ENCODE results near the gene PLA2G2F.

The PLA2G2F gene

DNA sequence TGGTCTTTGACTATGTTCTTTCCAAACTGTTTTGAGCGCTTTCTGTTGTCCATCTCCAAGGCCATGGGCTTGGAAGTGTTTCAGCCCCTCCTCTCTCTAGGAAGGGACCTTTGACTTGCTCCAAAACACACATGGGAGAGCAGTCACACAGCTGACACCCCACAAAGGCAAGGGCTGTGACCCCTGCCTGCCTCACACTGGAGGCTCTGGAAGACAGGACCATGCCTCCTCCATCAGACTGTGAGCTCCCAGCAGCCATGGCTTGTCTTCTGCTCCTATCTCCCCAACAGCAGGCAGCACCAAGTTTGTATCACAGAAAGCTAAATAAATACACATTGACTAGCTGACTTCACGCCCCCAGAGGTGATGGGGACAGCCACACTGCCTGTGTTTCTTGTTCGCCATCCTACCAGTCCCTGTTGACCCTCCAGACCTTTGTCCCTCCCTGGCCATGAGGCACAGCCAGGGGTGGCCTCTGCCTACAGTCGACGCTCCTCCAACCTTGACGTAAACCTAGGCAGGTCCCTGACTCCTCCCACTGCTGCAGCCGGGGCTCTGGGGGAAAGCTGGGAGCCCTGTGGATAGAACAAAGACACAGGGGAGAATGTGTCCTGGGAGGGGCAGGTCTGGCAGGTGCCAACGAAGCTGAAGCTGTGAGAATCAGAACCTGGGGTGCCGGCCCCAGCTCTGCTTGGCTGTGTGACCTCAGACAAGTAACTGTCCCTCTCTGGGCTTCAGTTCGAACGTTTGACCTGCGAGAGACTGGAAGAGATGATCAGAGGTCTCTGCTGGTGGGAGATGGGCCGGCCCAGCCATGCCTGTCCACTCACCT is 4.8 kb downstream of the PLA2G2F start:
- no peak for DNase-seq

DNA sequence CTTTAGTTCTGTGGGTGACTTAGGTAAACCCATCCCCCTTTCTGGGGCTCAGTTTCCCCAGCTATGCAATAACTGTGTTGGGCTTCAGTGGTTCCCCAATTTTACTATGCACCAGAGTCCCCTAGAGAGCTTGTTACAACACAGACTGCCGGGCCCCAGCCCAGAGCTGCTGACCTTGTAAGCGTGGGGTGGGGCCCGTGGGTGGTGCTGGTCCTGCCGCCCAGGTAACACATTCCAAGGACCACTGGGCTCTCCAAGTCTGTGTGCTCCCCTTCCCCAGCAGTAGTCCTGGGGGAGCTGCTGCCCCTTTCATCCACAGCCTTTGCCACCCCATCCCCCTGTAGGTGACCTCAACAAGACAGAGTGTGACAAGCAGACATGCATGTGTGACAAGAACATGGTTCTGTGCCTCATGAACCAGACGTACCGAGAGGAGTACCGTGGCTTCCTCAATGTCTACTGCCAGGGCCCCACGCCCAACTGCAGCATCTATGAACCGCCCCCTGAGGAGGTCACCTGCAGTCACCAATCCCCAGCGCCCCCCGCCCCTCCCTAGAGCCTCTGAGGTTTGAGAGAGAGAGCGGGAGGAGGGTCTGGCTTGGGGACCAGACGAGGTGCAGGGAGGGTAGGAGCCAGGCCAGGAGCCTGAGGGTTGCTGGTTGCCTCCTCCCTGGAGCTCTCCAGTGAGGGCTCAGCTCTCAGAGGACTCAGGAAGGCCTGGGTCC is 8.9 kb downstream of the PLA2G2F start:
- DNase-seq, result no peak

DNA sequence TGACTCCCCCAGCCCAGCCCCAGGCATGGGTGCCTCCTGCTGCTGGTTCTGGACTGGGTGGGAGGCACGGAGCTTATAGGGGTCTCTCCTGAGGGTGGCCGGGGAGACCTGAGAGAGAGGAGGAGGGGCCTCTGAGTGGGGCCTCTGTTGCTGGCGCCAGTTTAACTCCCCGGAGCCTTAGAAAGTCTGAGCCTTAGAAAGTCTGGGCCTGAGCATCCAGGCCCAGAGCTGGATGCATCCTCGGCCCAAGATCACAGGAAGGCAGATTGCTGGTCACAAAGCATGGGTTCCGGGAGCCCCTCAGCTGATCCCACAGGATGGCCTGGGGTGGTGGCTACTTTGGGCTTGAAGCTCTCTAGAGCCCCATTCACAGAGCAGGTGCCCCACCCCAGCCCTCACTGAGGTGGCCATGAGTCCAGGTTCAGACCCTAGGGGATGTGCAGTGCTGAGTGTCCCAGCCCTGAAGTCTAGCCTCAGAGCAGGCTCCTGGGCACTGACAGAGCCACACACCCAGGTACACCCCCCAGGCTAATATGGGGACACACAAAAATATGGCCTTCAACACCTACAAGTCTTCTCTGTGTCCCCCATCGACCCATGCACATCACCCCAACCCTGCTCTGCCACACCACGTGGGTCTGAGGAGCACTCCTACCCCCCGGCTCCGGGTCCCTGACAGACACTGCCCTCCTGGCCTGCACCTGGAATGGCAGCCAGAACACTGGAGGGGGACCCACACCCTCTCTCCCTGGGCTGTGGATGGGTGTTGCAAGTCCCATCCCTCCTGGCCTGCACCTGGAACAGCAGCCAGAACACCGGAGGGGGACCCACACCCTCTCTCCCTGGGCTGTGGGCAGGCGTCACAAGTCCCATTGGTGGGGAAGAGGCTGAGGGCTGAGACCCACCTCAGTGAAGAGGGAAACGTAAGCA is 9.7 kb downstream of the PLA2G2F start:
- no peak for DNase-seq

DNA sequence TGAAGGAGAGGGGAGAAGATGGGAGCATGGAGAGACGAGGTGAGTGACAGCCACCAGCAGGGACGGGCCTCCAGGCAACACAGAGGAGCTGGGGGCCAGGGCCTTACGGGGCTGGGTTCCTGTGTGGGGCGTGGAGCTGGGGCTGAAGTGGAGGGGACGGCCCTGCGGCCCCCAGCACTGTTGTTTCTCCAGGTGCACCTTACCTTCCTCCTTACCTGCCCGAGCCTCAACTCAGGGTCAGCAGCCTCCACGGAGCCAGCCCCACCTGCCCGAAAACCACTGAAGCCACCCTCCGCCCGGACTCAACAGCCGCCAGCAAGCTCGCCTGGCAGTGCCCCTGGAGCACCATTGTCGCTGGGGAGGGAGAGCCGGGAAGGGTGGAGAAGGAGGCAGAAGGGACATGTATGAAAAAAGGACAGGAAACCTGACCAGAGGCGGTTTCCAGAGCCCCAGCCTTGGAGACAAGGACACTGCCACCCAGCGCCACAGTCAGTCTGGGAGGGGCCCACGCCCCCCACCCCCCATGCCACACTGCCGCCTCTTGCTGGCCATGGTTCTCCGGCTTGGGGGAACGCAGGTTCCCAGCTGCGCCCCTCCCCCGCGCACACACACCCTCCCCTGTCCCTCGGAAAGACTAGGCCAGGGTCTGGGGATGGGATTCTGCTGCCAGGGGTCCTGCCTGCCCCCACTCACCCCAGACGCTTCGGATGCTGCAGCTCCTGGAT is 10.6 kb downstream of the PLA2G2F start:
- no peak for DNase-seq

DNA sequence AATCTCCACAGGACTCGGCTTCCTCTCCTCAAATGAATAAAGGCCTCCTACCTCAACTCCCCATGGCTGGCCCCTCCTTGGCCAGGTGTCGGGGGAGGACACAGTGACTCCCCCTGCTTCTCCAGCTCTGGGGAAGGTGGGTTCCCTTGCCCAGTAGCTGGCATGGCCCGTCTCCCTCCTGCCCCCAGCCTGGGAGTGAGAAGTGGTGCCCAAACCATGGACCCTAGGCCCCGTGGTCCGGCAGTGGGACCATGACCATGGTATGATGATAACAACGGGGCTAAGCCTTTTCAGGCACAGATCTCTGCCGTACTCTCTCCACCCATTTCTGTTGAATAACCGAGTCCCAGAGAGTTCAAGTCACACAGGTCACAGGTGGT is 11.2 kb downstream of the PLA2G2F start:
- DNase-seq, result no peak

DNA sequence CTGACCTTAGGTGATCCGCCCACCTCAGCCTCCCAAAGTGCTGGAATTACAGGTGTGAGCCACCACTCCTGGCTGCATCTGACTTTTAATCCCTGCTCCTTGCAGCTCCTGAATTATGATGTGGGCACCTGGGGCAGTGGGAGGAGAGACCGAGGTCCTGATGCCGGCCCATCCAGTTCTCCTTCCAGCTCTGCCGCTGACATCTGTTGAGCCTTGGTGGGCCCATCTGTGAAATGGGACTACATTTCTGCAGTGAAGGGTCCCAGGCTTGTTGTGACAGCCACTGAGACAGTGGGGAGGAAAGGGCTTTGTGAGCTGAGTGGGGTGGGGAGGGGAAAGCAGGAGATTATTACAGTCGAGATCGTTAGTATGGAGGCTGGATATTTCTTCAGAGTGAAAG is 11.8 kb downstream of the PLA2G2F start:
- DNase-seq, result no peak

DNA sequence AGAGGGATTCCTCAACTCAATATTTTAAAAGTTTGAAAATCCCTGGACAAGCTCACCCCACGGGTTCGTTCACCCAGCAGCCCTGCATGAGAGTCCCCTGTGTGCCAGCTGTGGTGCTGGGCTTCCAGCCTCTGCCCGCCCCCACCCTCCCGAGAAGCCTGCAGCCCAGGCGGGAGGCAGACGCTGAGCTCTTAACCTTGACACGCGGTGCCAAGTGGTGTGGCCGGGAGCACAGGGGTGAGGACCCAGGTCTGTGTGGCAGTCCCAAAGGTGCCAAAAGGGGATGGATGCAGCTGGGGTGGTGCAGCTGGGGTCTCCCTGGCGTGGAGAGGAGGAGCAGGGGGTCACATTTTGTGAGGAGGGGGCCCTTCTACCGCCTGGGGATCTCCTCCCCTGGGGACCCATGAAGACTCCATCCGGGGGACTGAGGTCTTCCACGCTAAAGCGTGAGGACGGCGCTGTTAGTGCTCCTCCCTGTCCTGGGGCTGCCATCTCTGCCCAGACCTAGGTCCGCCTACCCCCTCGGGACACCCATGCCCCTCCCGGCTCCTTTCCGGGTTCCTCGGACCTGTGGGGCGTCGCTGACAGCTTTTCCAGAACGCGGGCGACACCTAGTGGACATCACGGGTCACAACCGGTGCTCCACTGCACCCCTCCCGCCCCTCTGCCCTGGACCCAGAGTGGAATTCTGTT is 12.9 kb downstream of the PLA2G2F start:
- peak; percentile 93 for DNase-seq

DNA sequence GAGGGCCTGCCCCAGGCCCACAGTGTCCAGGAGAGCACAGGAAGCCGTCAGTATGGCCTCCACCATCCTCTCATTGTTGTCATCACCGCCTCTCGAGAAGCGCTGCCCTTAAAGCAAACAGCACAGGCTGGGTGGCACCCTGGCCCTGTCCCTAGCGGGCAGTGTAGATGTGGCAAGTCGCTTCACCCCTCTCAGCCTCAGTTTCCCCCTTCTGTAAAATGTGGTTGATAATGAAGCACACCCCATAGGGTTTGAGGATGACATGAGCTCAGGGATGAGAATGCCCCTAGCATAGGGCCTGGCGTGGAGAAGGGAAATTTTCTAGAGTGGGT is 13.4 kb downstream of the PLA2G2F start:
- no peak for DNase-seq

DNA sequence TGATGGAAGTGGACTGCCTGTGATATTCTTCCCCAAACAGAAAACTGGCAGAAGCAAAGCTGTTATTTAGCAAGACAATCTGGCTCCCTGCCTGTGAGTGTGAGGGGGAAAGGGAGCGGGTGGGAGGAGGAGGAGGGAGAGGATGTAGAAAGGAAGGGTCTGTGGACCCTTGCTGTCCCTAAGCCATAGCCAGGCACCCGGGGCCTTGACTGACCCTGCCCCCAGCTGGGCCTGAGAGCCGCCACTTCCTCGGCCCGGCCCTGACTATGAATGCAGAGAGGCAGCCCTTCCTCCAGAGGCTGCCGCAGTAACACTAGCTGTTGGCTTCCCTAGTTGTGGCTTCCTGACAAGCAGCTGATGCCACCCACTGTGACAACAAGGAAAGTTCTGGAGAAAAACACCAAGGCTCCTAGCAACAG is 13.9 kb downstream of the PLA2G2F start:
- no peak for DNase-seq

DNA sequence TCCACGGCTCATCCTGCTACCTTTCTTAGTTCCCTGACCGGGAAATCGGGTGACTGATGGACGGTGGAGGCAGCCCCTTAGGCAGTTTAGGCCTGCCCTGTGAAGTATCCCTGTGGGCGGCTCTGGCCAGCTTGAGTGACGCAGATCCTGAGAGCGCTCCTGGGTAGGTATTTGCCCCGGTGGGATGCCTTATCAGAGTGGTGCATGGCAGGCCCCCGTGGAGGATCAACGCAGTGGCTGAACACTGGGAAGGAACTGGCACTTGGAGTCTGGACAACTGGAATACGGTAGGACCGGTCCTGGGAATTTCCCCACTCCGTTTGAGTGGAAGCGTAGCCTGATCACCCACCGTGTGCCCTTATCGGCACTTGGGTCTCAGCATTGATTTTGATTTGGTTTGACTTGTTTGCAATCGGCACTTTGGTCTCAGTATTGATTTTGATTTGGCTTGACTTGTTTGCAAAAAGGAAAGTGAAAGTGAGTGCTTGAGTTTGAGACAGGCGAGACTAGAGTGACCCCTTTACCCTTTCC is 15.2 kb downstream of the PLA2G2F start:
- no peak for DNase-seq

DNA sequence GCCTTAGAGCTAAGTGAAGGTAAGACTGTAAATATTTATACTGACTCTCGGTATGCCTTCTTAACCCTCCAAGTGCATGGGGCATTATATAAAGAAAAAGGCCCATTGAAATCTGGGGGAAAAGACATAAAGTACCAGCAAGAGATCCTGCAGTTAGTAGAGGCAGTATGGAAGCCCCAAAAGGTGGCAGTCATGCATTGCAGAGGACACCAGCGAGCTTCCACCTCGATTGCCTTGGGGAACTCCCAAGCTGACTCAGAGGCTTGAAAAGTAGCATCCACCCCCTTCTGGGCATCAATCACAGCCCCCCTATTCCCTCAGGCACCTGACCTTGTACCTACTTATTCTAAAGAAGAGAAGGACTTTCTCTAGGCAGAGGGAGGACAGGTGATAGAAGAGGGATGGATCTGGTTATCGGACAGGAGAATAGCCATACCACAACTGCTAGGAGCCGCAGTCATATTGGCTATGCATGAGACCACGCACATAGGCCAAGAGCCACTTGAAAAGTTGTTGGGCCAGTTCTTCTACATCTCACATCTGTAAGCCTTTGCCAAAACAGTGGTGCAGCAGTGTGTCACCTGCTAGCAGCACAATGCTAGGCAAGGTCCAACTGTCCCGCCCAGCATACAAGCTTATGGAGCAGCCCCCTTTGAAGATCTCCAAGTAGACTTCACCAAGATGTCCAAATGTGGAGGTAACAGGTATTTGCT is 19.4 kb downstream of the PLA2G2F start:
- no peak for DNase-seq

DNA sequence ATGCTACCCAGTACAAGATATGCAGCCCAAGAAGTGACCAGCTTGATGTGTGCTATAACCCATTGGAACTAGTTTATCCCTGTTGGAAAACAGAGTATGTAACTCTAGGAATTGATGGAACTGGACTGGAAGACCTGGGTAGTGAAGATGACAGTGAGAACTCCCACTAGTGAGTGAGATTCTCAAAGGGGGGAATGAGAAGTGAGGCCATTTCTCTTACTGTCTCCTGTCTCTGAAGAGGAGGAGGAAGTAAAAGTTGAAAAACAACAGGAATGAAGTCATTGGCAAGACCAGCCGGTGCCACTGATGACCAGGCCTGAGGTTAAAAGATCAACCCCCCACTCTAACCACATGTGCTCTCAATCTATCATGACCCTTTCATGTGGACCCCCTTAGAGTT is 20.9 kb downstream of the PLA2G2F start:
- no peak for DNase-seq

DNA sequence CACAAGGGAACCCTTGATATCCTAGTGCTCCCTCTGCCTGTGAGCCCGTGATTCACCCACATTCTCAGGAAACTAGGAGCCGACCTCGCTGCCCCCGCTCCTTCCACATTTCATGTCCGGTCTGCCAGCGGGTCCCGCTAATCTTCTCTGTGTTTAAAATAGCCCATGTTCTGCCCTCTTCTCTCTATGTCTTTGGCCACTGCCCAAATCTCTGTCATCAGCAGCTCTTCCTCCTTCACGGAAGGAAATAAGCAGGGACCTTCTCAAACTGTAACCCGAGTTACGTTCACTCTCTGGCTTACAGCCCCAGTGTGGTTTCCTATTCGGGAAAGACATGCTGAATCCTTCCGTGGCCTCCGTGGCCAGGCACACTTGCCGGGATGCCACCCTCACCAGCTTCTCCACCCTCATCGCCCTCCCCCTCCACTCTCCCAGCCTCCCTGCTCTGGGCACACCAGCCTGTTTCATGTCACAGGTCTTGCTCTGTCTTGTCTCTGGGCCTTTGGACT is 25.6 kb downstream of the PLA2G2F start:
- DNase-seq, result no peak

DNA sequence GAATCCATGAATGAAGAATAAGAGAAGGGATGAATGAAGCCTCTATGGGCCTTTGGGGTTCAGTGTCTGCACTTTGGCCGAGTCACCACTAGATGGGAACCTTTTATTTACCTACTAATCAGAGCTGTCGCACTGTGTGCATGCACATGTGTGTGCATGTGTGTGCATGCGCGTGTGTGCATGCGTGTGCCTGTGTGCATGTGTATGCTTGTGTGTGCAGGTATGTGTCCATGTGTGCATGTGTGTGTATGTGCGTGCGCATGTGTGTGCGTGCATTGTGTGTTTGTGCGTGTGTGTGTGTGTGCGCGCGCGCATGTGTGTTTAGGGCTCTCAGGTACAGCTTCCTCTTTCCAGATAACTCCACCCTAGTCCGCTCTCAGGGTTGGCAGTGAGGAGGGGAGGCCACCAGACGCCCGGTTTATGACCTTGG is 26.4 kb downstream of the PLA2G2F start:
- no peak for DNase-seq

DNA sequence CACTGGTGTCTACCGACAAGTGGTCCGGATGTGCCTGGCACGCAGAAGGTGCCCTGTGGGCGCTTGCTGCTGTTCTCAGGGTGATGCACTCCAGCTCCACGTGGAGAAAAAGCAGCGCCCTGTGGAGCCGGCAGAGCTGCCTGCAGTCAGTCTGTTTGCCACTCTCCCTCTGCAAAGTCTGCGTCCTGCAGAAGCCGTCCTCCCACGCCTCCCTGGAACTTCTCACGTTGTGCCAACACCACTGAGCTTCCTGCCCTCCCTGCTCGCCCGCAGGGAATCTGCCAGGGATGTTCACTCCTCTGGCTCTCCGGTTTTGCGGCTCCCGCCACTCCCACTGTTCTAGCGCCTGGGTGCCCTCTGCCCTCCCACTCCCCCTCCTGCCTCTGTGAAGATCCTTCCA is 26.9 kb downstream of the PLA2G2F start:
- no peak for DNase-seq

DNA sequence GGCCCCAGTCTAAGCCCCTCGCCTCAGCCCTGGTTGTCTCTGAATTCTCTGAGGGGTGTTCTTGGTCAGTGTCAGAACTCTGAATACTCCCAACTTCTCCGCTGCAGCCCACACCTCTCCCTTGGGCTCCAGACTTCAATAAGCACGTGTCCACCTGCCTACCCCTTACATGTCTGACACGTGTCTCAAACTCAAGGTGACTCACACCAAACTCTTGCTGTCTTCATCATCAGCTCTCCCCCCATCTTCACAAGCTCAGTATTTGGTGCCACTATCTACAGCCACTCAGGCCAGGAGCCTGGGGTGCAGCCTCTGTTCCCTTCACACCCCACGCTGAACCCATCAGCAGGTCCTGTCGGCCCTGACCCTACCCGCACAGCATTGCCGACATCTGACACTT is 28.0 kb downstream of the PLA2G2F start:
- no peak for DNase-seq

DNA sequence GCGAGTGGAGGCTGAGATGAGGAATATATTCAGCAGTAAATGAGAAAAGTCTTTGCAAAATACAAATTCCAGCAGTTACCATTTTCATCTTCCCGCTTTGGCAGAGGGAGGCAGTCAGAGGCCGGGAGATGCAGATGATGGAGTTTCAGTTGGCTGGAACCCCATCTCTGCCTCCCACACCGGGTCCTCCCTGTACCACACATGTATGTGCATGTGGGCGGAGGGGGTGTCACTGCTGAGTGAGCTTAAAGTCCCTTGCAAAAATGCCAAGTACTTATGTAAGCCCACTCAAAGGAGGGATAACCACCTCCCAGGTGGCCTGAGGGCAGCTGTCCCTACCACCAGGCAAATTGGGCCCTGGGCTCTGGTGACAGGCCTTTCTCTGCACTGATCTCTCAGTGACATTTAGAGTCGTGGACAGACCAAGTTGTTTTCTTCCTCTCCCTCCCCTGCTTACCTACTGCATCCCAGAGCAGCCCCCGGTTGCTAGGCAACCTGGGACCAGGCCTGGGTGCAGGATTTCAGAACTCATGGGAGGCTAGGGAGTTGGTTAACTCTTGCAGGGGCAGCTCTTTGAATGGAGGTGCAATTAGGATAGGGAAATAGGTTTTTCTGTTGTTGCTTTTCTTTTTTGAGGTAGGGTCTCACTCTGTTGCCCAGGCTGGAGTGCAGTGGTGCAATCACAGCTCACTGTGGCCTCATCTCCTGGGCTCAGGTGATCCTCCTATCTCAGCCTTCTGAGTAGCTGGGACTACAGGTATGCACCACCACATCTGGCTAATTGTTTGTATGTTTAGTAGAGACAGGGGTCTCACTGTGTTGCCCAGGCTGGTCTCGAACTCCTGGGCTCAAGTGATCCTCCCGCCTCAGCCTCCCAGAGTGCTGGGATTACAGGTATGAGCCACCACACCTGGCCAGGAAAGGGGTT is 29.7 kb downstream of the PLA2G2F start:
- DNase-seq, result no peak

DNA sequence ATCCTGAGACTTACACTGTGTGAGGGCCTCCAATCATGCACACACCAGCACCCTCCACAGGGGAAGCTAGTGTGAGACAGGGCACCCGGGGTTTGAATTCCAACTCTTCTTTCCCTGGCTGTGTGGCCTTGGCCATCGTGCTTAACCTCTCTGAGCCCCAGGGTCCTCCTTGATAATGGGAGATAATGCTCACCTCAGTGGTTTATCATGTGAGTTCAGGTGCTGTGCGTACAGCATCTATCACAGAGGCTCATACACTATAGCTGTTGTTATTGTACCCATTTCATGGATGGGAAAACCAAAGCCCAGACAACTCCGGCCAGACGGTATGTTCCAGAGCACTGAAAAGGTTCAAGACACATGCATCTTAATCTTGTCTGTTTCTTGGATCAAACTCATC is 30.8 kb downstream of the PLA2G2F start:
- no peak for DNase-seq

DNA sequence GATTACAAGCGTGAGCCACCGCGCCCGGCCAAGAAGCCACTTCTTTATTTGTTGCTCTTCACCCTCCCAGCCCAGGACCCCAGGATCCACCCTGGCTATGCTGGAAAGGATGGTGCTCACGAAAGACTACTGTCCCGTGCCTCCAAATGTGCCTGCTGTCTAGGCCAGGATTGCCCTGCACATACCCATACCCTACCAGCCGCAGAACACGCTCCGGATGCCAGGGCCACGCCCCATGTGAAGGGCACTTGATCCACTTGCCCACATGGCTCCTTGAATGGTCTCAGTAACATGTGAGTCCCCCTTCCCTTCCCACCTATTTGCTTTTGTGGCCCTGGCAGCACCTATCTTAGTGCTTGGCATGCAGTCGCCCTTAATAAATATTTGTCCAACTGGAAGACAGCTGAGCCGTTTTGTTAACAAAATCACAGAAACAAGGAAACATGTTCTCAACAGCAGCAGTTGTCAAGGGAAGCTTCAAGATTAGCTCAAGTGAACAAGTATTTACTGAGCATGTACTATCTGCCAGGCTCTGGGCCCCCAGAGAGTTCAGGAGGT is 33.0 kb downstream of the PLA2G2F start:
- no peak for DNase-seq

All from activated CD8-positive, alpha-beta memory T cell treated with anti-CD3 and anti-CD28 coated beads for 24 hours (primary cell).